ENCODE data around the gene SPHKAP. TPM values are rescaled to one million over a fixed set of nuclear protein-coding genes. Genes with fewer than 3 reads are reported as not detected.
A peak's percentile ranks its signal among the peaks of the same experiment; 100 is the strongest.

Gene SPHKAP
- total RNA-seq, 1 experiment from 2014 or later = 10.3 TPM

DNA sequence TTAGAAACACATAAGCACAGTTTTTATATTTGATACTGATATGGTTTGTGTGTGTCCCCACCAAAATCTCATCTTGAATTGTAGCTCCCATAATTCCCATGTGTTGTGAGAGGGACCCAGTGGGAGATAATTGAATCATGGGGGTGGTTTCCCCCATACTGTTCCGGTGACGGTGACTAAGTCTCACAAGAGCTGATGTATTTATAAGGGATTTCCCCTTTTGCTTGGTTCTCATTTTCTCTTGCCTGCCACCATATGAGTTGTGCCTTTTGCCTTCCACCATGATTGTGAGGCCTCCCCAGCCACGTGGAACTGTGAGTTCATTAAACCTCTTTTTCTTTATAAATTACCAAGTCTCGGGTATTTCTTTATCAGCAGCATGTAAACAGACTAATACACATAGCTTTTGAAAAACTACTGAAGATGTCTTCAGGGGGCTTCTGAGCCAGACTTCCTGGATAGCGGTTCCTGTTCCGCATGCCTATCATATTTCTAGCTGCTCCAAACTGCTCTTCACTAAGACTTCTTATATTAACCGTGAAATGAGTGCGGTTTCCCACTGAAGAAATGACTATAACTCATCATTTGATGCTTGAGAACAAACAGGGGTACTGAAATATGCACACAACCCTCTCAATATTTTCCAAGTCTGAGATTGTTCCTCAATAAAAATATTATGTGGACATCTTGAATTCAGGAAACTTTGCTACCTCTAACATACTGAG, 75.8 kb downstream of the SPHKAP start:
- intact Hi-C loops (cut with micrococcal nuclease; ENCODE audit: unreplicated experiment) = no loop called here
- Histone ChIP-seq H3K27ac (ENCODE audit: low read depth, low read length, poor library complexity, severe bottlenecking) (no peak overlapping the region), H3K4me1 (ENCODE audit: insufficient read depth, low read length, poor library complexity, severe bottlenecking) (no peaks in the 10 kb centered on the region), H3K36me3 (ENCODE audit: insufficient read depth, low read length, poor library complexity, severe bottlenecking) (no peaks in the 10 kb centered on the region), H3K27me3 (replicated peaks; ENCODE audit: insufficient read depth, low read depth, low read length, poor library complexity) (no peaks in the 10 kb centered on the region), H3K4me3 (ENCODE audit: low read depth, low read length, poor library complexity, severe bottlenecking) (no peak overlapping the region), H3K9me3 (ENCODE audit: low read depth, low read length, poor library complexity, severe bottlenecking) (no peaks in the 10 kb centered on the region)
- CTCF ChIA-PET = interaction anchor here (0.8 kb wide), 1 partner anchor 9 kb away, joined by 5 read pairs; no protein-coding TSS in a partner anchor
- DNase-seq (ENCODE audit: low spot score) = peak; percentile 55
- TF ChIP-seq CTCF (conservative IDR thresholded peaks at IDR 0.05; ENCODE audit: low read depth, low read length) (no peak), EZH2 (IDR thresholded peaks at IDR 0.05; ENCODE audit: borderline replicate concordance, low read depth, low read length, poor library complexity, severe bottlenecking) (no peak)
- BruUV-seq (replicated peaks) = TSS peak; percentile 83
- POLR2A ChIA-PET (ENCODE audit: low non-redundant PET) = no interaction called here

DNA sequence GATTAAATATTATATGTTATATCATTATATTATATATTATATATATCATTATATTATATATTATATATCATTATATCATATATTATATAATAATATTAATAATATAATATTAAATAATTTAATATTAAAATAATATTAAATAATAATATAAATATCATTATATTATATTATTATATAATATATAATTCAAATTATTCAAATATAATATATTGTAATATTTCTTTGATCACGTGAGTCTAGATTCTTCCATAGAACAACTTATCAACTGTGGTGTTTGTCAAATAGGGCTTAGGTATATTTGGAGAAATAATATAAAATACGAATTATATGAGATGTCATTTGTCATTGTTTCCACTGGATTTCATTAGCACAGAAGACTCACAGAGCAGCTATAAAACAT, 77.3 kb downstream of the SPHKAP start:
- intact Hi-C loops (cut with micrococcal nuclease; ENCODE audit: unreplicated experiment) = no loop called here
- CTCF ChIA-PET = no interaction called here

GRCh38 chr2:228103379-228103778, 78.1 kb downstream of the SPHKAP start:
- TF ChIP-seq EZH2 (IDR thresholded peaks at IDR 0.05; ENCODE audit: borderline replicate concordance, low read depth, low read length, poor library complexity, severe bottlenecking) (no peak), CTCF (conservative IDR thresholded peaks at IDR 0.05; ENCODE audit: low read depth, low read length) (no peak)
- no peaks in the 10 kb centered on the region for H3K4me1 ChIP-seq (ENCODE audit: insufficient read depth, low read length, poor library complexity, severe bottlenecking)
- no TSS peak for BruUV-seq (replicated peaks)
- H3K4me3 ChIP-seq (ENCODE audit: low read depth, low read length, poor library complexity, severe bottlenecking) = no peak overlapping the region
- no peaks in the 10 kb centered on the region for H3K27me3 ChIP-seq (replicated peaks; ENCODE audit: insufficient read depth, low read depth, low read length, poor library complexity)
- no peak overlapping the region for H3K27ac ChIP-seq (ENCODE audit: low read depth, low read length, poor library complexity, severe bottlenecking)
- ChIA-PET POLR2A (ENCODE audit: low non-redundant PET) (no interaction called here), CTCF (no interaction called here)
- H3K9me3 ChIP-seq (ENCODE audit: low read depth, low read length, poor library complexity, severe bottlenecking) = no peaks in the 10 kb centered on the region
- DNase-seq (ENCODE audit: low spot score) = no peak
- no peaks in the 10 kb centered on the region for H3K36me3 ChIP-seq (ENCODE audit: insufficient read depth, low read length, poor library complexity, severe bottlenecking)
- intact Hi-C loops (cut with micrococcal nuclease; ENCODE audit: unreplicated experiment) = no loop called here

More for the DNA sequence above, 77.3 kb downstream of the SPHKAP start:
- BruUV-seq (replicated peaks) = no TSS peak
- Histone ChIP-seq H3K9me3 (ENCODE audit: low read depth, low read length, poor library complexity, severe bottlenecking) (no peaks in the 10 kb centered on the region), H3K27ac (ENCODE audit: low read depth, low read length, poor library complexity, severe bottlenecking) (no peak overlapping the region), H3K27me3 (replicated peaks; ENCODE audit: insufficient read depth, low read depth, low read length, poor library complexity) (no peaks in the 10 kb centered on the region), H3K36me3 (ENCODE audit: insufficient read depth, low read length, poor library complexity, severe bottlenecking) (no peaks in the 10 kb centered on the region), H3K4me3 (ENCODE audit: low read depth, low read length, poor library complexity, severe bottlenecking) (no peak overlapping the region), H3K4me1 (ENCODE audit: insufficient read depth, low read length, poor library complexity, severe bottlenecking) (no peaks in the 10 kb centered on the region)
- POLR2A ChIA-PET (ENCODE audit: low non-redundant PET) = no interaction called here
- TF ChIP-seq EZH2 (IDR thresholded peaks at IDR 0.05; ENCODE audit: borderline replicate concordance, low read depth, low read length, poor library complexity, severe bottlenecking) (no peak), CTCF (conservative IDR thresholded peaks at IDR 0.05; ENCODE audit: low read depth, low read length) (no peak)
- DNase-seq (ENCODE audit: low spot score) = no peak
